ENCODE results near the gene SORT1. TPM values are rescaled to one million over a fixed set of nuclear protein-coding genes. Genes with fewer than 3 reads are reported as not detected.

Gene SORT1
- total and polyA plus RNA-seq, 4 donors: 47.3 to 310 (median 96.9) TPM

GRCh38 chr1:109432336-109432735, 34.6 kb upstream of the SORT1 start:
- Histone ChIP-seq H3K4me3 (ENCODE audit: low read length in 2 of 2) (no peak overlapping the region), H3K27ac (ENCODE audit: low read depth in 1 of 2, low read length in 2 of 2) (no peak overlapping the region), H3K9me3 (ENCODE audit: control insufficient read depth, low read length) (no peaks in the 10 kb centered on the region), H3K27me3 (ENCODE audit: control insufficient read depth in 1 of 2, insufficient read depth in 2 of 2, low read length in 1 of 2) (no peaks in the 10 kb centered on the region), H3K4me1 (ENCODE audit: control insufficient read depth in 1 of 2, insufficient read depth in 2 of 2, low read length in 2 of 2) (no peaks in the 10 kb centered on the region), H3K36me3 (ENCODE audit: control insufficient read depth in 1 of 2, insufficient read depth in 2 of 2, low read length in 1 of 2) (no peaks in the 10 kb centered on the region)
- intact Hi-C loops (cut with DNase I): no loop called here
- DNase-seq: no peak
- ATAC-seq (ENCODE audit: low FRiP score): no peak

GRCh38 chr1:109427171-109427467, 29.4 kb upstream of the SORT1 start:
- 0 to 3% methylated on average over 7 of the region's 7 CpGs for WGBS, 2 donors
- DNase-seq (no peak), ATAC-seq (ENCODE audit: low FRiP score) (no peak)
- Histone ChIP-seq H3K4me1 (ENCODE audit: control insufficient read depth in 1 of 2, insufficient read depth in 2 of 2, low read length in 2 of 2) (no peaks in the 10 kb centered on the region), H3K9me3 (ENCODE audit: control insufficient read depth, low read length) (no peaks in the 10 kb centered on the region), H3K36me3 (ENCODE audit: control insufficient read depth in 1 of 2, insufficient read depth in 2 of 2, low read length in 1 of 2) (no peaks in the 10 kb centered on the region), H3K4me3 (ENCODE audit: low read length in 2 of 2) (peak overlapping the region; percentile 34 to 72), H3K27ac (ENCODE audit: low read depth in 1 of 2, low read length in 2 of 2) (no peak overlapping the region), H3K27me3 (ENCODE audit: control insufficient read depth in 1 of 2, insufficient read depth in 2 of 2, low read length in 1 of 2) (no peaks in the 10 kb centered on the region)
- intact Hi-C loops (cut with DNase I): loop anchor here (5.0 to 10.0 kb wide), 3 partner anchors 55 to 110 kb away; partner anchors contain the start of genes ATXN7L2 (in 2 of the 2) and GPR61 (in 2 of the 2)

GRCh38 chr1:109426281-109427170, 28.8 kb upstream of the SORT1 start, which contains the start of gene PSMA5:
Gene PSMA5 (minus strand): TSS chr1:109426448. CDS start chr1:109426330, 118 bp downstream.
- Histone ChIP-seq H3K9me3 (ENCODE audit: control insufficient read depth, low read length) (no peaks in the 10 kb centered on the region), H3K4me1 (ENCODE audit: control insufficient read depth in 1 of 2, insufficient read depth in 2 of 2, low read length in 2 of 2) (no peaks in the 10 kb centered on the region), H3K27me3 (ENCODE audit: control insufficient read depth in 1 of 2, insufficient read depth in 2 of 2, low read length in 1 of 2) (no peaks in the 10 kb centered on the region), H3K27ac (ENCODE audit: low read depth in 1 of 2, low read length in 2 of 2) (peak within 1 kb of the TSS; percentile 46 to 58), H3K4me3 (ENCODE audit: low read length in 2 of 2) (peak within 1 kb of the TSS; percentile 72 to 93), H3K36me3 (ENCODE audit: control insufficient read depth in 1 of 2, insufficient read depth in 2 of 2, low read length in 1 of 2) (no peaks in the 10 kb centered on the region)
- intact Hi-C loops (cut with DNase I): loop anchor here (5.0 to 10.0 kb wide), 3 partner anchors 56 to 111 kb away; partner anchors contain the start of genes ATXN7L2 (in 2 of the 2) and GPR61 (in 2 of the 2)
- DNase-seq (peak; percentile 97 to 99), ATAC-seq (ENCODE audit: low FRiP score) (peak; percentile 99)
- 0% methylated on average over 48 to 50 of the region's 50 CpGs for WGBS, 2 donors

- 1% methylated on average over 32 of the region's 32 CpGs for WGBS, 2 donors
- no peaks in the 10 kb centered on the region for H3K36me3 ChIP-seq (ENCODE audit: control insufficient read depth in 1 of 2, insufficient read depth in 2 of 2, low read length in 1 of 2)
- intact Hi-C loops (cut with DNase I): loop anchor here (5.0 to 10.0 kb wide), 3 partner anchors 57 to 112 kb away; partner anchors contain the start of genes ATXN7L2 (in 2 of the 2) and GPR61 (in 2 of the 2)
- ATAC-seq (ENCODE audit: low FRiP score) (no peak), DNase-seq (no peak)
- no peaks in the 10 kb centered on the region for H3K9me3 ChIP-seq (ENCODE audit: control insufficient read depth, low read length)
- no peaks in the 10 kb centered on the region for H3K27me3 ChIP-seq (ENCODE audit: control insufficient read depth in 1 of 2, insufficient read depth in 2 of 2, low read length in 1 of 2)
- H3K4me3 ChIP-seq (ENCODE audit: low read length in 2 of 2): peak overlapping the region; percentile 64 to 93
- no peaks in the 10 kb centered on the region for H3K4me1 ChIP-seq (ENCODE audit: control insufficient read depth in 1 of 2, insufficient read depth in 2 of 2, low read length in 2 of 2)
- peak overlapping the region; percentile 28 to 46 for H3K27ac ChIP-seq (ENCODE audit: low read depth in 1 of 2, low read length in 2 of 2)
Measured at GRCh38 chr1:109425391-109426280, 27.9 kb upstream of the SORT1 start.

GRCh38 chr1:109423498-109423897, 25.8 kb upstream of the SORT1 start:
- H3K27ac ChIP-seq (ENCODE audit: low read depth in 1 of 2, low read length in 2 of 2): no peak overlapping the region
- H3K4me3 ChIP-seq (ENCODE audit: low read length in 2 of 2): no peak overlapping the region
- H3K4me1 ChIP-seq (ENCODE audit: control insufficient read depth in 1 of 2, insufficient read depth in 2 of 2, low read length in 2 of 2): no peaks in the 10 kb centered on the region
- H3K9me3 ChIP-seq (ENCODE audit: control insufficient read depth, low read length): no peaks in the 10 kb centered on the region
- 63 to 65% methylated on average over 2 of the region's 2 CpGs for WGBS, 2 donors
- intact Hi-C loops (cut with DNase I): loop anchor here in 1 of 2 donors (10.0 kb wide), 1 partner anchor 111 kb away; the partner anchor contains the start of gene GPR61
- no peaks in the 10 kb centered on the region for H3K36me3 ChIP-seq (ENCODE audit: control insufficient read depth in 1 of 2, insufficient read depth in 2 of 2, low read length in 1 of 2)
- no peak for ATAC-seq (ENCODE audit: low FRiP score)
- no peak for DNase-seq
- H3K27me3 ChIP-seq (ENCODE audit: control insufficient read depth in 1 of 2, insufficient read depth in 2 of 2, low read length in 1 of 2): no peaks in the 10 kb centered on the region

GRCh38 chr1:109412551-109412950, 14.8 kb upstream of the SORT1 start:
- H3K27ac ChIP-seq (ENCODE audit: low read depth in 1 of 2, low read length in 2 of 2): no peak overlapping the region
- intact Hi-C loops (cut with DNase I): no loop called here
- no peaks in the 10 kb centered on the region for H3K27me3 ChIP-seq (ENCODE audit: control insufficient read depth in 1 of 2, insufficient read depth in 2 of 2, low read length in 1 of 2)
- no peaks in the 10 kb centered on the region for H3K9me3 ChIP-seq (ENCODE audit: control insufficient read depth, low read length)
- ATAC-seq (ENCODE audit: low FRiP score): no peak
- 63 to 69% methylated on average over 2 of the region's 2 CpGs for WGBS, 2 donors
- peaks cover 0 to 6% of the 10 kb centered on the region in 2 donors for H3K4me1 ChIP-seq (ENCODE audit: control insufficient read depth in 1 of 2, insufficient read depth in 2 of 2, low read length in 2 of 2)
- H3K4me3 ChIP-seq (ENCODE audit: low read length in 2 of 2): no peak overlapping the region
- peaks cover 10 to 14% of the 10 kb centered on the region in 2 donors for H3K36me3 ChIP-seq (ENCODE audit: control insufficient read depth in 1 of 2, insufficient read depth in 2 of 2, low read length in 1 of 2)
- DNase-seq: no peak

GRCh38 chr1:109404838-109405237, 7.1 kb upstream of the SORT1 start:
- 83 to 85% methylated on average over 4 of the region's 4 CpGs for WGBS, 2 donors
- H3K36me3 ChIP-seq (ENCODE audit: control insufficient read depth in 1 of 2, insufficient read depth in 2 of 2, low read length in 1 of 2): peaks cover 0 to 2% of the 10 kb centered on the region in 2 donors
- no peaks in the 10 kb centered on the region for H3K9me3 ChIP-seq (ENCODE audit: control insufficient read depth, low read length)
- intact Hi-C loops (cut with DNase I): no loop called here
- peaks cover 0 to 1% of the 10 kb centered on the region in 2 donors for H3K4me1 ChIP-seq (ENCODE audit: control insufficient read depth in 1 of 2, insufficient read depth in 2 of 2, low read length in 2 of 2)
- H3K27ac ChIP-seq (ENCODE audit: low read depth in 1 of 2, low read length in 2 of 2): no peak overlapping the region
- H3K27me3 ChIP-seq (ENCODE audit: control insufficient read depth in 1 of 2, insufficient read depth in 2 of 2, low read length in 1 of 2): no peaks in the 10 kb centered on the region
- ATAC-seq (ENCODE audit: low FRiP score) (no peak), DNase-seq (no peak)
- H3K4me3 ChIP-seq (ENCODE audit: low read length in 2 of 2): no peak overlapping the region

GRCh38 chr1:109402025-109402424, 4.3 kb upstream of the SORT1 start:
- Histone ChIP-seq H3K27ac (ENCODE audit: low read depth in 1 of 2, low read length in 2 of 2) (peak overlapping the region in 1 of 2 donors; percentile 25), H3K4me1 (ENCODE audit: control insufficient read depth in 1 of 2, insufficient read depth in 2 of 2, low read length in 2 of 2) (peaks cover 0 to 1% of the 10 kb centered on the region in 2 donors), H3K36me3 (ENCODE audit: control insufficient read depth in 1 of 2, insufficient read depth in 2 of 2, low read length in 1 of 2) (peaks cover 0 to 2% of the 10 kb centered on the region in 2 donors), H3K9me3 (ENCODE audit: control insufficient read depth, low read length) (no peaks in the 10 kb centered on the region), H3K4me3 (ENCODE audit: low read length in 2 of 2) (no peak overlapping the region), H3K27me3 (ENCODE audit: control insufficient read depth in 1 of 2, insufficient read depth in 2 of 2, low read length in 1 of 2) (no peaks in the 10 kb centered on the region)
- intact Hi-C loops (cut with DNase I): no loop called here
- ATAC-seq (ENCODE audit: low FRiP score) (no peak), DNase-seq (no peak)

Data from aorta (tissue), 5 donors.